ENCODE measurements around the gene GRSF1.

GRSF1 gene

GRCh38 chr4:70873216-70873615 is 33.5 kb upstream of the GRSF1 start:
- TF ChIP-seq ZC3H10 (CRISPR knock-in tag; IDR thresholded peaks at IDR 0.05) (no peak), ZNF565 (CRISPR knock-in tag; conservative IDR thresholded peaks at IDR 0.05; ENCODE audit: low read depth) (no peak), ISL1 (CRISPR knock-in tag; IDR thresholded peaks at IDR 0.05) (no peak), TSHZ2 (CRISPR knock-in tag; IDR thresholded peaks at IDR 0.05) (no peak), ESRRG (CRISPR knock-in tag; IDR thresholded peaks at IDR 0.05) (no peak), RARB (CRISPR knock-in tag; IDR thresholded peaks at IDR 0.05) (no peak), TOX (CRISPR knock-in tag; IDR thresholded peaks at IDR 0.05; ENCODE audit: borderline replicate concordance) (no peak), CREB5 (CRISPR knock-in tag; IDR thresholded peaks at IDR 0.05; ENCODE audit: low read depth) (no peak), OSR1 (CRISPR knock-in tag; IDR thresholded peaks at IDR 0.05) (no peak), CSDC2 (CRISPR knock-in tag; IDR thresholded peaks at IDR 0.05) (no peak), TCF4 (CRISPR knock-in tag; IDR thresholded peaks at IDR 0.05; ENCODE audit: borderline replicate concordance) (no peak), ARNTL (CRISPR knock-in tag; IDR thresholded peaks at IDR 0.05; ENCODE audit: borderline replicate concordance, low read depth) (no peak), GLIS3 (CRISPR knock-in tag; IDR thresholded peaks at IDR 0.05) (no peak), ZFP30 (CRISPR knock-in tag; IDR thresholded peaks at IDR 0.05) (no peak), BACH2 (CRISPR knock-in tag; IDR thresholded peaks at IDR 0.05; ENCODE audit: borderline replicate concordance) (no peak), ZNF70 (CRISPR knock-in tag; IDR thresholded peaks at IDR 0.05) (no peak), ZFP3 (CRISPR knock-in tag; IDR thresholded peaks at IDR 0.05) (no peak), CSRNP3 (CRISPR knock-in tag; IDR thresholded peaks at IDR 0.05) (no peak), PATZ1 (CRISPR knock-in tag; IDR thresholded peaks at IDR 0.05; ENCODE audit: borderline replicate concordance) (no peak), PPARA (CRISPR knock-in tag; IDR thresholded peaks at IDR 0.05; ENCODE audit: borderline replicate concordance) (no peak)
- no peak for ATAC-seq

- no peak for ATAC-seq
These were observed 29.1 kb upstream of the GRSF1 start for GRCh38 chr4:70868778-70869177.

GRCh38 chr4:70863099-70863790 is 23.6 kb upstream of the GRSF1 start:
- TF ChIP-seq SNAI2 (CRISPR knock-in tag; IDR thresholded peaks at IDR 0.05) (no peak), ZFP3 (CRISPR knock-in tag; IDR thresholded peaks at IDR 0.05) (no peak), TSHZ2 (CRISPR knock-in tag; IDR thresholded peaks at IDR 0.05) (no peak), ISL1 (CRISPR knock-in tag; IDR thresholded peaks at IDR 0.05) (no peak), ZNF565 (CRISPR knock-in tag; conservative IDR thresholded peaks at IDR 0.05; ENCODE audit: low read depth) (no peak), RARB (CRISPR knock-in tag; IDR thresholded peaks at IDR 0.05) (no peak), ZNF8 (CRISPR knock-in tag; IDR thresholded peaks at IDR 0.05) (no peak), ESRRG (CRISPR knock-in tag; IDR thresholded peaks at IDR 0.05) (no peak), POU6F1 (CRISPR knock-in tag; IDR thresholded peaks at IDR 0.05; ENCODE audit: borderline replicate concordance, low read depth) (no peak), ZNF70 (CRISPR knock-in tag; IDR thresholded peaks at IDR 0.05) (no peak), CSDC2 (CRISPR knock-in tag; IDR thresholded peaks at IDR 0.05) (no peak), ZC3H10 (CRISPR knock-in tag; IDR thresholded peaks at IDR 0.05) (no peak), ZFP30 (CRISPR knock-in tag; IDR thresholded peaks at IDR 0.05) (no peak), GLIS3 (CRISPR knock-in tag; IDR thresholded peaks at IDR 0.05) (no peak), PATZ1 (CRISPR knock-in tag; IDR thresholded peaks at IDR 0.05; ENCODE audit: borderline replicate concordance) (no peak), ARNTL (CRISPR knock-in tag; IDR thresholded peaks at IDR 0.05; ENCODE audit: borderline replicate concordance, low read depth) (no peak)
- no peak for ATAC-seq

More at GRCh38 chr4:70868778-70869177, 29.1 kb upstream of the GRSF1 start:
- TF ChIP-seq GLIS3 (CRISPR knock-in tag; IDR thresholded peaks at IDR 0.05) = no peak

Data from SK-N-SH treated with all-trans-retinoic acid at 6 μM for 48 hours (cell line).